HG02970 (cell line): ENCODE measurements around the gene LEPR.

ENCODE experiments used
- ATAC-seq: cut with Tn5 transposase; IDR thresholded peaks from one replicate; pipeline ENCODE4 v1.9.1; 2021; ENCODE audit warnings: mild to moderate bottlenecking, moderate library complexity, moderate number of reproducible peaks; ENCODE audit not compliant: unreplicated experiment, low FRiP score

Gene LEPR

GRCh38 chr1:65407877-65408276 lies 12.6 kb upstream of the LEPR start:
- no peak for ATAC-seq

- ATAC-seq: no peak
Observed at GRCh38 chr1:65409314-65409713, 11.2 kb upstream of the LEPR start.

GRCh38 chr1:65409816-65410326 lies 10.6 kb upstream of the LEPR start:
- ATAC-seq: no peak

GRCh38 chr1:65412256-65412983 lies 8.0 kb upstream of the LEPR start:
- no peak for ATAC-seq

- no peak for ATAC-seq
Observed at GRCh38 chr1:65412984-65413375, 7.5 kb upstream of the LEPR start.

GRCh38 chr1:65414538-65414937 lies 5.9 kb upstream of the LEPR start:
- no peak for ATAC-seq

- no peak for ATAC-seq
Observed at GRCh38 chr1:65416767-65417166, 3.7 kb upstream of the LEPR start.

- ATAC-seq: no peak
Observed at GRCh38 chr1:65417729-65418128, 2.7 kb upstream of the LEPR start.

- ATAC-seq: no peak
Observed at GRCh38 chr1:65418522-65419185, 1.8 kb upstream of the LEPR start.

- ATAC-seq: peak; percentile 96
Observed at GRCh38 chr1:65419681-65420589, 533 bp upstream of the LEPR start.

GRCh38 chr1:65421351-65422025 lies 1.0 kb downstream of the LEPR start:
- no peak for ATAC-seq

- no peak for ATAC-seq
Observed at GRCh38 chr1:65422241-65423203, 2.1 kb downstream of the LEPR start.

GRCh38 chr1:65423884-65424572 lies 3.6 kb downstream of the LEPR start:
- no peak for ATAC-seq

GRCh38 chr1:65424573-65424889 lies 4.1 kb downstream of the LEPR start:
- no peak for ATAC-seq

GRCh38 chr1:65425006-65425405 lies 4.5 kb downstream of the LEPR start:
- no peak for ATAC-seq

- ATAC-seq: no peak
Observed at GRCh38 chr1:65425697-65426096, 5.2 kb downstream of the LEPR start.

GRCh38 chr1:65429078-65429477 lies 8.6 kb downstream of the LEPR start:
- ATAC-seq: no peak

- ATAC-seq: no peak
Observed at GRCh38 chr1:65429806-65430205, 9.3 kb downstream of the LEPR start.
